RWPE2 (cell line): ENCODE results near the gene MTERF4.

Experiments used
- ATAC-seq: fragments of 200-7000 bp; cut with Tn5 transposase; 3 replicates; pipeline ENCODE4 v1.9.1; 2021; ENCODE audit warnings: low read depth
- DNase-seq: peaks from one replicate; pipeline ENCODE4 v3.0.0-alpha.2; 2020; ENCODE audit warnings: low spot score
- H3K27ac ChIP-seq: fragments of 450-650 bp; 2 replicates; pipeline ENCODE4 v1.5.1; 2017; ENCODE audit warnings: mild to moderate bottlenecking; ENCODE audit not compliant: poor library complexity, severe bottlenecking
- H3K27me3 ChIP-seq: fragments of 250-450 bp; sonication (Bioruptor Pico); 2 replicates; pipeline ENCODE4 v1.5.1; 2021; ENCODE audit warnings: mild to moderate bottlenecking, moderate library complexity; ENCODE audit not compliant: insufficient read depth, poor library complexity, severe bottlenecking
- H3K36me3 ChIP-seq: fragments of 250-450 bp; sonication (Bioruptor Pico); 2 replicates; pipeline ENCODE4 v1.5.1; 2020; ENCODE audit warnings: low read depth, mild to moderate bottlenecking, moderate library complexity
- H3K4me1 ChIP-seq: fragments of 250-450 bp; sonication (Bioruptor Pico); 2 replicates; pipeline ENCODE4 v1.5.1; 2021; ENCODE audit warnings: mild to moderate bottlenecking, moderate library complexity; ENCODE audit not compliant: insufficient read depth, poor library complexity, severe bottlenecking
- H3K4me3 ChIP-seq: fragments of 250-450 bp; sonication (Bioruptor Pico); 2 replicates; pipeline ENCODE4 v1.5.1; 2021; ENCODE audit warnings: mild to moderate bottlenecking, moderate library complexity; ENCODE audit not compliant: severe bottlenecking
- H3K9me3 ChIP-seq: fragments of 250-450 bp; sonication (Bioruptor Pico); 2 replicates; pipeline ENCODE4 v1.5.1; 2021; ENCODE audit warnings: mild to moderate bottlenecking, moderate library complexity; ENCODE audit not compliant: severe bottlenecking
- TF ChIP-seq, protein P1 (sequence below): fragments of 450-650 bp; IDR thresholded peaks from one replicate; pipeline ENCODE4 v1.5.1; 2017; ENCODE audit warnings: mild to moderate bottlenecking, moderate library complexity; ENCODE audit not compliant: poor library complexity, severe bottlenecking

MTERF4 gene

DNA sequence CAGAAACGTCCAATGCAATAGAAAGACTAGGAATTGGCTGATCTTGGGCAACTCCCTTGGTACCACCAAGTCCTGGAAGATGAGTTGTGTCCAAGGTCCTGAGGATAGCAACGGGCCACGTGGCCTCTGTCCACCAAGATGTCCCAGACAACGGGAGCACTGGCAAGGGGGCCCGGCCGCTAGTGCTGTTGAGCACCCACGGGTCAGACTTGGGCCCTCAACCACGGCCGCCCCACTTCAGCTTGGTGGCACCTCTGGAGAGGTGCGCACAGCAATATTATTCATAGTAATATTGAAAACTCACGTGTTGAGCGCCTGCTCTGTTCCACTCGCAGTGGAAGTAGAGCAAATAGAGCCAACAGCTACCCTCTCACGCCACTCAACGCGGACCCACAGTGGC lies 28.2 kb upstream of the MTERF4 start:
- Histone ChIP-seq H3K36me3 (no peaks in the 10 kb centered on the region), H3K27me3 (no peaks in the 10 kb centered on the region), H3K9me3 (no peaks in the 10 kb centered on the region), H3K27ac (no peak overlapping the region), H3K4me1 (no peaks in the 10 kb centered on the region), H3K4me3 (no peak overlapping the region)
- ATAC-seq = no peak
- TF ChIP-seq, protein P1, sequence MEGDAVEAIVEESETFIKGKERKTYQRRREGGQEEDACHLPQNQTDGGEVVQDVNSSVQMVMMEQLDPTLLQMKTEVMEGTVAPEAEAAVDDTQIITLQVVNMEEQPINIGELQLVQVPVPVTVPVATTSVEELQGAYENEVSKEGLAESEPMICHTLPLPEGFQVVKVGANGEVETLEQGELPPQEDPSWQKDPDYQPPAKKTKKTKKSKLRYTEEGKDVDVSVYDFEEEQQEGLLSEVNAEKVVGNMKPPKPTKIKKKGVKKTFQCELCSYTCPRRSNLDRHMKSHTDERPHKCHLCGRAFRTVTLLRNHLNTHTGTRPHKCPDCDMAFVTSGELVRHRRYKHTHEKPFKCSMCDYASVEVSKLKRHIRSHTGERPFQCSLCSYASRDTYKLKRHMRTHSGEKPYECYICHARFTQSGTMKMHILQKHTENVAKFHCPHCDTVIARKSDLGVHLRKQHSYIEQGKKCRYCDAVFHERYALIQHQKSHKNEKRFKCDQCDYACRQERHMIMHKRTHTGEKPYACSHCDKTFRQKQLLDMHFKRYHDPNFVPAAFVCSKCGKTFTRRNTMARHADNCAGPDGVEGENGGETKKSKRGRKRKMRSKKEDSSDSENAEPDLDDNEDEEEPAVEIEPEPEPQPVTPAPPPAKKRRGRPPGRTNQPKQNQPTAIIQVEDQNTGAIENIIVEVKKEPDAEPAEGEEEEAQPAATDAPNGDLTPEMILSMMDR = no peak
- DNase-seq = no peak

DNA sequence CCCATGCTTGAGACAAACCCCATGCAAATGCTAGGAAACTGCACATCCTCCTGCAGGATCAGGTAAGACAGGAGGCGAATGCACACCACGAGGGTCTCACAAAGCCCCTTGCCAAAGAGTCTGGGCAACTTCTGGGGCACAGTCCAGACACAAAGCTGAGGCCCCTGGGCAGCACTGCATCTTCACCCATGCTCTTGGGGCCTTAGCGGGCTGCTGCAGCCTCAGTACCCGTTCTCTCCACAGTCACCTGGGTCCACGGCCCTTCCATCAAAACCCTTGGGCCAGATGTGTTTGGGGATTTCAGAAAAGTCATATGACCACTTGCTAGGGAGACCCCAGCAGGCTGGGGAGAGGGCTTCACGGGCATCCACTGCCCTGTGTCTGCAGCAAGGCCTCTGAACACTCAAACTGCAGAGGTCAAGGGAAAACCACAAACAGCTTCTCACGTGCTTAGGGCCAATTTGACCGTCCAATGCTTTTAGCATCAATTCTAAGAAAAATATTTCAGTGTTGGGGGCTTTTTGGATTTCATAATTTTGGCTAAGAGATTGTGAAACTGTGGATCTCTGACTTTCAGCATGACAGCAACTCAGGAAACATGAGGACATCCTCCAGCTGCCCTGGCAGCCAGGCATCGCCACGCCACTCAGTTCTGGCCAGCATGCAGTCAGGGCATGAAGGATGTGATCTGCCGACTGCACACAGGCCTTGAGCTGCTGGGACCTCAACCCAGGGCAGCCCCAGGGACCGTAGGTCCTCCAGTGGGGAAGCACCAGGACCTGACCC lies 27.2 kb upstream of the MTERF4 start:
- Histone ChIP-seq H3K27me3 (no peaks in the 10 kb centered on the region), H3K4me1 (no peaks in the 10 kb centered on the region), H3K36me3 (no peaks in the 10 kb centered on the region), H3K9me3 (no peaks in the 10 kb centered on the region), H3K4me3 (no peak overlapping the region), H3K27ac (no peak overlapping the region)
- ATAC-seq (no peak), DNase-seq (no peak)
- TF ChIP-seq, protein P1 = no peak

DNA sequence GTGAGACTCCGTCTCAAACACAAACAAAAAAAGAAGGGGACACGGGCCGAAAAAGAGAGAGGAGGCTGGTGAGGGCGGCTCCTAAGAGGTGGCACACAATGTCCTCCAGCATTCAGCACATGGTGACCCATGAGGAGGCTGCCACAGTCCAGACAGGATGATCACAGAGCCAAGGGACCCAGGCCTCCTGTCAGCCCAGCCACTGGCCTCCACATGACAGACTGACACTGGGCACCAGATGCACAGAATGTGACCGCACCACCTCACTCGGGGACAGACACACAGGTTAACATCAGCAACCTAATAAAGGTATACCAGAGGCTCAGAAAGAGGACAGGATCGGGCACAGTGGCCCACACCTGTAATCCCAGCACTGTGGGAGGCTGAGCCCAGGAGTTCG lies 26.2 kb upstream of the MTERF4 start:
- no peaks in the 10 kb centered on the region for H3K4me1 ChIP-seq
- no peaks in the 10 kb centered on the region for H3K36me3 ChIP-seq
- DNase-seq (no peak), ATAC-seq (no peak)
- no peaks in the 10 kb centered on the region for H3K9me3 ChIP-seq
- H3K4me3 ChIP-seq = no peak overlapping the region
- H3K27ac ChIP-seq = no peak overlapping the region
- TF ChIP-seq, protein P1 = no peak
- no peaks in the 10 kb centered on the region for H3K27me3 ChIP-seq

DNA sequence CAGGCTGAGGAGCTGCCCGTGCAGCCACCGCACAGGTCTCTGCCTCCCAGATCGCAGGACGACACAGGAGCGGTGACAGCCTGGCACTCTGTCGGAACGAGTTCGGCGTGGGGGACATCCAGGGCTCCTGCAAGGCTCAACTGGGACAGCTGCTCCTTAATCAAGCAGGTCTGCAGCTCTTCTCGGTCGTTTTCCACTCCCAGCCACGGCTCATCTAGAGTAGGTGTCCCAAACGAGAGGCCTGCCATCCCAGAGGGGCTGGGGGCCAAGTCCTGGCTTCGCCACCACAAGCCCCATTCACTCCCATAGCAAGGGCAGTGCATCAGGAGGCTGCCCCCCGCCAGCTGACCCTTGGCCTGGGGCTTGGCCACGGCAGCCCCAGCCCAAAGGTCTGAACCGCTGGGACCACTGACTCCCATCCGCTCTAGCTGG lies 24.7 kb upstream of the MTERF4 start:
- Histone ChIP-seq H3K9me3 (no peaks in the 10 kb centered on the region), H3K27ac (no peak overlapping the region), H3K4me1 (no peaks in the 10 kb centered on the region), H3K36me3 (peaks cover 8% of the 10 kb centered on the region), H3K27me3 (no peaks in the 10 kb centered on the region), H3K4me3 (no peak overlapping the region)
- DNase-seq (no peak), ATAC-seq (no peak)
- TF ChIP-seq, protein P1 = no peak

DNA sequence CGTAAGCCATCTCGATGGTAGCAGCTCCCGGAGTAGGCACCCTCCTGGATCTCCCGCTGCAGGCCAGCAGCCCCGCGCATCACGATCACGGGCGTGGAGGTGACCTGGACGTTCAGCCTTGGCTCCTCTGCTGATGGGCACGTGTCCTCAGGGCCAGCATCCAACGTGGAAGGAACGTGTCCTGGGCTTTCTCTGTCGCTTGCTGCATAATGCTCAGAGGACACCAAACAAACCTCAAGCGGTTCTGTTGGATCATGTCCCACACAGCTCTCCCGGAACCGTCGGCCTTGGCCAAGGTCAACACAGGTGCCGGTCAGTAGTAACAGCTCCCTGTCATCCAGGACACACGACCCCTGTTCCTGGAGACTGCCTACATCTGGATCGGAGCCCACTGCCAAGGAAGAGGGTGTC lies 24.1 kb upstream of the MTERF4 start:
- ATAC-seq = no peak

More for the DNA sequence above, 24.1 kb upstream of the MTERF4 start:
- no peak for DNase-seq
- H3K9me3 ChIP-seq = no peaks in the 10 kb centered on the region
- H3K27me3 ChIP-seq = no peaks in the 10 kb centered on the region
- H3K4me1 ChIP-seq = no peaks in the 10 kb centered on the region
- H3K27ac ChIP-seq = no peak overlapping the region
- TF ChIP-seq, protein P1 = no peak
- no peak overlapping the region for H3K4me3 ChIP-seq
- peaks cover 14% of the 10 kb centered on the region for H3K36me3 ChIP-seq
